ENCODE measurements around the gene MAP2K4.
"Not testable (repeated sequence)": the region's sequence is repeated elsewhere in the genome, so short reads cannot be mapped to it uniquely, and the experiment has no call there.

MAP2K4 gene

DNA sequence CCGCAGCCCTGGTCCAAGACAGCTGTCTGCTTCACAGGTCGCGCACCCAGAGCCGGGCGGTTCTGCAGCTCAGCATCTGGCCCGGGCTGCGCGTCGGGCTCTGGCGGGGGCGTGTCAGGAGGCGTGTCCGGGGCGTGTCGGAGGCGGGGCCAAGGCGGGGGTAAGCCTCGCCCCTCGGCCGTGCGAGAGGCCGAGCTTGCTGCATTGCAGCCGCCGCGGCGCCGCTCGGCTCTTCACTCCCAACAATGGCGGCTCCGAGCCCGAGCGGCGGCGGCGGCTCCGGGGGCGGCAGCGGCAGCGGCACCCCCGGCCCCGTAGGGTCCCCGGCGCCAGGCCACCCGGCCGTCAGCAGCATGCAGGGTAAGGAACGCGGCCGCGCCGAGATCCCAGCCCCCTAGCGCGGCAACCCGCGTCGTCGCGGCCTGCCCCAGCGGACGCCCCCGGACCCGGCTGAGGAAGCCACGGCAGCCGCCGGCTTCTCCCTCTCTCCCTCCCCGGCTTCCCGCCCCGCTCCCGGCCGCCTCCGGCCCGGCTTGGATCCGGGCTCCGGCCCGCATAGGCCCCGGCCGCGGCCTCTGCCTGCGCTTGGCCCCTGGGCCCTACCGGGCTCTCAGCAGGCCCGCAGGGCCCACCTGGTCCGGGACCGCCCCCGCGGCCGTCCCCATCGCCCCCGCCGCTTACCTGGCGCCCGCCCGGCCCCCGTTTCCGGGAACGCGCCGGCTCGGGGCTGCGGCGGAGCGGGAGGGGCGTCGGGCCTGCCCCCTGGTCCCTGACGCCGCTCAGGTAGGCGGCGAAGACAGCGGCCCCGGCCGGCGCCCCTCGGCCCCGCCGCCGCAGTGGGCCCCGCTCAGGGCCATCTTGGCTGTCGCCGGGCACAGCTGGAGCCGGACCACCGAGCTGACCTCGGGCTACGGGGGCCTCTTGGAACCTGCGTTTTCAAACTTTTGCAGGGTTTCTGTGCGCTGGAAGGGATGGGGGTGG is at the start of gene MAP2K4:
MAP2K4 (plus strand) TSS at position 236 of the 981 bp plus-strand sequence; CDS start at position 246, 10 bp downstream.
- peak; percentile 96 for DNase-seq (ENCODE audit: low read depth)

DNA sequence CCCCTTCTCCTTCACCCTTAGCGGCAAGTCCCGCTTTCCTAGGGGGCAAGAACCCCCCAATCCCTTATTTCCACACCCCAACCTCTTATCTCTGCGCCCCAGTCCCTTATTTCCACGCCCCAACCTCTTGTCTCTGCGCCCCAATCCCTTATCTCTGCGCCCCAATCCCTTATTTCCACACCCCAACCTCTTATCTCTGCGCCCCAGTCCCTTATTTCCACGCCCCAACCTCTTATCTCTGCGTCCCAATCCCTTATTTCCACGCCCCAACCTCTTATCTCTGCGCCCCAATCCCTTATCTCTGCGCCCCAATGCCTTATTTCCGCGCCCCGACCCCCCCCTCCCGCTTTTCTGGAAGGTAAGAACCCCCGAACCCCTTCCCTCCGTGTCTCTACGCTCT is 47.9 kb upstream of the MAP2K4 start:
- not testable (repeated sequence) for DNase-seq (ENCODE audit: low read depth)

DNA sequence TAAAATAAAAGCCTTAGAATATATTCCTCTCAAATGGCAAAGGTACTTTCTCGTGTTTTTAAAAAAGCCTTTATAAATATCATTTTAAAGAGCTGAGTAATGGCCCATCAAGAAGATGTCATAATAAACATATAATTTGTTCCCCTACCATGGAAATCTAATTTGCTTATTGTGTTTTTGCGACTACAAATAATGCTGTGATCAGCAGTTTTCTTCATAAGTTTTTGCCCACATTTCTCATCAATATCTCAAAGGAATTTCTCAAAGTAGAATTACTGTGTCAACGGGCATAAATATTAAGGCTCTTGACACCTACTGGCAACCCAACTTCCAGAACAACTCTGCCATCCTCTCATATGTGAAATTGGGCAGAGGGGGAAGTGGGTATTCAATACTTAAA is 40.9 kb upstream of the MAP2K4 start:
- no peak for DNase-seq (ENCODE audit: low read depth)

GRCh38 chr17:11980813-11981212 is 39.9 kb upstream of the MAP2K4 start:
- no peak for DNase-seq (ENCODE audit: low read depth)

DNA sequence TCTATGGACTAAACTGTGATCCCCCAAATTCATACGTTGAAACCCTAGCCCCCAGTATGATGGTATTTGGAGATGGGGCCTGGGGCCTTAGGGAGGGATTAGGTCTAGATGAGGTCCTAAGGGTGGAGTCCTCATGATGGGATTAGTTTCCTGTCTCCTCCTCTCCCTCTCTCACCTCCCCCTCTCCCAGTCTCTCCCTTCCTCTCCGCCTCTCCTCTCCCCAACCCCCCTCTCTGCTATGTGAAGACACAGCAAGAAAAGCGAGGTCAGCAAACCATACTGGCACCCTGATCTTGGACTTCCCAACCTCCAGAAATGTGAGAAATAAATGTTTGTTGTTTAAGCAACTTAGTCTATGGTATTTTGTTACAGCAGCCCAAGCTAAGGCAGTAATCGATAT is 38.8 kb upstream of the MAP2K4 start:
- DNase-seq (ENCODE audit: low read depth), result no peak

DNA sequence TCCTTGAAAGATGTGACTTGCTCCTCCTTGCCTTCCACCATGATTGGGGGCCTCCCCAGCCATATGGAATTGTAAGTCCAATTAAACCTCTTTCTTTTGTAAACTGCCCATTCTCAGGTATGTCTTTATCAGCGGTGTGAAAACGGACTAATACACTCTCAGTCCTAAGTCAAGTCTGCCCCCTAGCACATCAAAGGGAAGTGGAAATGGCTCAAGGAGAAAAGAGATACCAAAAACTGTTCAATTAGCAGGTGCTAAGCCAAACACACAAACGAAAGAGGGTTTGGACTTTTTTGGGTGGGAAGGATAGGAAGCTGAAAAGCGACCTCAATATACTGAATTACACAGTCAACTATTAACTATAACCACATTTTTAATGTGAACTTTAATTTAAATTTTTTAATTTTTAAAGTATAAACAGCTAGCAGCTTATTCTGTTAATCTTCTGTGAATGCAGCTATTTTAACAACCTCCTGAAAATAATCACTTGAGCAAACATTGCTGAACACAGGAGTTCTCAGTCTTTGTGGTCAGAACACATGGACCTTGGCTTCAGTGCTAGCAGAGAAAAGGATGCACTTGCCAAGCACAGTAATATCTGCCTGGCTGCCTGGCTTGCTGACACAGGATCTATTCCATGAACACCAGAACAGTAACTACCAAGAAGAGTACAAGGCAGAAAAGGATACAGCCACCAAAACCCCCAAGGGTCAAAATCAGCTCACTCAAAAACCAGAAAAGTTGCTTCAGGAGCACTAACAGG is 34.3 kb upstream of the MAP2K4 start:
- no peak for DNase-seq (ENCODE audit: low read depth)

- DNase-seq (ENCODE audit: low read depth), result no peak
Observed at GRCh38 chr17:11986942-11987329, 33.7 kb upstream of the MAP2K4 start.

DNA sequence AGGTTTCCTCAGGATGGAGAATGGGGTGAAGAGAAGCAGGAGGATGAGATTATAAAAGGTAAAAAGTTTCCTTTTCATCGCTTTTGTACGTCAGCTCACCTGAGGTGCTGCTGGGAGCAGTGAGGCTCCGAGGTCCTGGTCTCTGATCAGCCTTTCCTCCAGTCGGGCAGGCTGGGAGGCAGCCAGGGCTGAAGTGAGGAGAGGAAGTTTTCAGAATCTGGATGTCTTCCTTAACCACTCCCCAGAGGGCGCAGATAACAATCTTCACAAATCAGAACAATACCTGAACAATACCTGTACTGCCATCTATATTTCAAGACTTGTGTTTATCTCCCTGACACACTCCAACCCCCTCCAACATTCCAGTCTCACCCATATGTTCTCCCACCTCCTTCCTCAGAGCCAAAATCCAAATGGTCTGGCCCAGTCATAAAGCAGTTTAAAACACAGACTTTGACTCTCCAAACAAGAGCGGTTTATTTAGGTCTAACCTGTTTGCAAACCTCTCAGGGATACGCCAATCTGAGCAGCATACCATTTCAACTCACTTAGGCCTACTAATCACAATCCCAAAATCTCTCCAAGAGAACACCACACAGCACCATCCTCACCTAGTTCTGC is 30.2 kb upstream of the MAP2K4 start:
- no peak for DNase-seq (ENCODE audit: low read depth)

DNA sequence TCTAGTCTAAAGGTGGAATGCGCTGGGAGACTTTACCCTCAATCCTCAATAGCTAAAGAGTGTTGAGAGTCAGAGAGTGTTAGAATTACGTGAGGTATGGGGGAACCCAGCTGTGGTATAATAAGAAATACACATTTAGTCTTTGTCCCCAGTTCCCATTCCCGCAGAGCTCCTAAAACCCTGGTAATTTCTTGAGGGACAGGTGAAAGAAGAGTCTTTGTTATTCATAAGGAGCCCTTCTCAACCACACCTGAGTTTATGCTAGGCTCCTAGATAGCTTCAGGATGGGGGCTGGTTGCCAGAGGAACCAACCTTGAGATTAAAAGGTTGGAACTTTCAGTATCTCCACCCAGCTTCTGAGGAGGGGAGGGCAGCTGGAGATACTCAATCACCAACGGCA is 29.2 kb upstream of the MAP2K4 start:
- DNase-seq (ENCODE audit: low read depth), result no peak

DNA sequence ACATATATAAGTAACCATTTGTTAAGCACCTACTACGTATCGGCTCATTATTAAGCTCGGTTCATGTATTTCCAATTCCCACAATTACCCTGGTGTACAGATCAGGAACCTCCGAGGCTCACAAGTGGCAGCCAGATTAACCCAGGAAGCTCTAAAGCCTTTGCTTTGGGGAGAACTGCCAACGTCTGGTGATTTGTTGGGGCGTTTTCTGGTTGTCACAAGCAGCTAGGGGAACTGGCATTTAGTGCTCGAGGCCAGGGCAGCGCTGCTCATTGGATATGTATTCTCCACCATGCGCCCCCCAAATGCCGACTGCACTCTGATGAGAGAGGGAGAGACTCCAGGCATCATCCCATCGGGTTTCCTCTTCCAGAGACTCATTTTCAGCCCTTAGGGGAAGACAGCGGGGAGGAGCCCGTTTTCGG is 23.9 kb upstream of the MAP2K4 start:
- DNase-seq (ENCODE audit: low read depth), result no peak

- peak; percentile 90 for DNase-seq (ENCODE audit: low read depth)
Observed at GRCh38 chr17:11997147-11997971, 23.3 kb upstream of the MAP2K4 start, which contains the start of gene ZNF18. TSS of gene ZNF18 (minus strand) at chr17:11997475. CDS start at chr17:11992829, 4,646 bp downstream.

DNA sequence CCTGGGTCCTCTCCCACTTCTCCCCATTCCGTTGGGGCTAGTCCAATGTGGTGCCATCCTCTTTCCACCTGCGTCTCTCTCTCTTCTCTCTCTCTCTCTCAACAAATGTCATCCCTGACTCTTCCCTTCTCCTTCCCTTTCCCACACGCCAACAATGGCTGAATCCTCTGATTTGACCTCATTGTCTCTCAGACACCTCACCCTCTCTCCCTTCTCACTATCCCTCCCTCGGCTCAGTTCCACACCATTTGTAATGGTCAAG is 22.8 kb upstream of the MAP2K4 start:
- DNase-seq (ENCODE audit: low read depth), result no peak

GRCh38 chr17:11999696-12000095 is 21.0 kb upstream of the MAP2K4 start:
- no peak for DNase-seq (ENCODE audit: low read depth)

DNA sequence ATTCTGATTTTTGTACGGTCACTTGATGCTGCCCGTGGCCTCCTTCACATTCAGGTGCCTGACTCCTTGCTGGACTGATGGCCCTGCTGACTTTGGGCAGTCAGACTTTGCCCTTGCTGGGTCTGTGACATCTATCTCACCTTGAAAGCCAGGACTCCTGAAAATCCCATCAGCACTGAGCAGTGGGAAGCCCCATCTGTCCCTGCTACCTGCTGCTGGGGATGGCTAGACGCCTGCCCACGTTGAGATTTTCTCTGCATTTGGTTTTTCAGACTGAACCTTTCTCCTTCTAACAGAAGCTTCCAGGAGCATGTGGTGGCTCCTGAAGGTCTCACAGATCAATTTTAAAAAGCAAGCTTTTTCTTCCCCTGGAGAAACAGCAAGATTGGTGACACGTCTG is 13.2 kb upstream of the MAP2K4 start:
- DNase-seq (ENCODE audit: low read depth), result no peak

DNA sequence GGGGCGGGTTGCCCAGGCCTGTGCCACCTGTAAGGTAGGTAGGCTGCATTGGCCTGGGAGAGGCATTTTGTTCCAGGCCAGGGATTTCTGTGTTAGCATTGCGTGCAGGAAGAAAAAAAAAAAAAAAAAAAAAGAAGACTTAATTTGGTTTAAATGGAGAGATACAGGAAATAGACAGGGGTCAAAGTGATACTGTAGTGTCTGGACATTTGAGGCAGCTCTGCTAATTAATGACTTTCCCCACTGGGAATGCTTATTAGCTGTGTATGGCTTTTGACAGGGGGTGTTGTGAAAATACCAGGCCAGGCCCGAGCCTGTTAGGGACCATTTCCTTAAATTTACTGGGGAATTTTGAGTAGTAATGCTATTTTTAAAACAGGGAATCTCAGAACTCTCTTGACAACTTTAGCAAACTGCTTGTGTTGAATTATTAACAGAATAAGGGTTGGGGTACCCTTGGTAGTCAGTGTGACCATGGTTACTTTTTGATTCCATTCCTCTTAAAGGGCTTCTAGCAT is 1.0 kb downstream of the MAP2K4 start:
- no peak for DNase-seq (ENCODE audit: low read depth)

- no peak for DNase-seq (ENCODE audit: low read depth)
Observed at GRCh38 chr17:12022310-12022709, 1.6 kb downstream of the MAP2K4 start.

GRCh38 chr17:12024327-12024726 is 3.6 kb downstream of the MAP2K4 start:
- no peak for DNase-seq (ENCODE audit: low read depth)

- DNase-seq (ENCODE audit: low read depth), result no peak
Observed at GRCh38 chr17:12027658-12028057, 7.0 kb downstream of the MAP2K4 start.

- no peak for DNase-seq (ENCODE audit: low read depth)
Observed at GRCh38 chr17:12028611-12029010, 7.9 kb downstream of the MAP2K4 start.

- no peak for DNase-seq (ENCODE audit: low read depth)
Observed at GRCh38 chr17:12034538-12034937, 13.9 kb downstream of the MAP2K4 start.

- no peak for DNase-seq (ENCODE audit: low read depth)
Observed at GRCh38 chr17:12035673-12036072, 15.0 kb downstream of the MAP2K4 start.

DNA sequence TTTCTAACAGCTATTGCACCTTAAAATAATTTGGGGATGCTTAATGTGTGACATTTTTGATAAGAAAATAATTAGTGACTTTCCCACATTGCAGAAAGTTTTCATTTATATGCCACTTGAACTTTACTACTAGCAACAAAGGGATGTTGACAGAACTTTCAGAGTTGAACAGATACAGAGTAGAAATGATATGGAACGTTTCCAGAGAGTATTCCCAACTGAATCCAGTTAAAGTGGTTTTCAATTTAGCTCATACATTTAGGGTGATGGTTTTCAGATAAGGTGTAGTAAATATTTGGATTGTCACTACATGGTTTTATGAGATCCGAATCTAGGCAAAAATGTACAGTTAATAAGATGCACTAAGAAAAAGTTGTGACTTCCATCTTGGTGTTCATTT is 17.3 kb downstream of the MAP2K4 start:
- DNase-seq (ENCODE audit: low read depth), result no peak
